CD4-positive, alpha-beta T cell treated with Interleukin-2 at 100 ng/mL for 4 hours (primary cell): ENCODE measurements around the gene SERPINH1.
"Not testable (repeated sequence)": the region's sequence is repeated elsewhere in the genome, so short reads cannot be mapped to it uniquely, and the experiment has no call there.

Experiments
- DNase-seq: peaks from one replicate; pipeline ENCODE4 v3.0.0-alpha.2; 2020; ENCODE audit warnings: low spot score

SERPINH1 gene

DNA sequence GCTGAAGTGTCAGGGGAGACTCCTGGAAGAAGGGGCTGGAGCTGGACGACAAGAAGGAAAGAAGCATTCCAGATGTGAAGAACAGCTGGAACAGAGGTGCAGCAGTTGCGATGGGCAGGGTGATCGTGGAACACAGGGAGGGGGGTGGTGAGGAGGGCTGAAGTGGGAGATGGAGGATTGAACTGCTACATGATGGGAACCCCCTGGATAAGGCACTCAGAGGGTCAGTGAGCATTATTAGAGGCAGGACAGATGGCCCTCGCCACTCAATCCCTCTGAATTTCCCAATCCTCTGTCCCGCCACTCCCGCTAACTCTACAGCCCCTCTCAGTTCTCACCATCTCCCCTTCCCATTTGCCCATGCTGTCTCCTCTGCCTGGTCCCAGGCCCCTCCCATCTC, 14.0 kb downstream of the SERPINH1 start:
- no peak for DNase-seq

- no peak for DNase-seq
Measured at GRCh38 chr11:75576499-75576918, 14.5 kb downstream of the SERPINH1 start.

DNA sequence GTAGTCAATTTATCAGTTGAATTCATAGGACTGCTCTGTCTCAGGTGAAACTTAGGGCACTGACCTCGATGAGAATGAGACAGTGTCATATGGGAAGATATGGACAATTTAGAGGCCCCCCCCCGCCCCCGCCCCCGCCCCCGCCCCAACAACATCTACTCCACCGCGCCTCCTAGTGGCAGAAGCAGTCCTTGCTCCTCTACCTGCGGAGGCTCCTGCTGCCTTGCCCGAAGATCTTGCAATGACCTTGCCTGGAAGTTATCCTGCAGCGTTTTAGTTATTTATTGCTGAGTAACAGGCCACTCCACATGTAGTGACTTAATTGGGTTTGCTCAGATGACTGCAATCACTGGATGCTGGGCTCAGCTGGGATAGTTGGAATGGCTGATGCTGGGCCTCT, 15.2 kb downstream of the SERPINH1 start:
- peak; percentile 50 for DNase-seq

DNA sequence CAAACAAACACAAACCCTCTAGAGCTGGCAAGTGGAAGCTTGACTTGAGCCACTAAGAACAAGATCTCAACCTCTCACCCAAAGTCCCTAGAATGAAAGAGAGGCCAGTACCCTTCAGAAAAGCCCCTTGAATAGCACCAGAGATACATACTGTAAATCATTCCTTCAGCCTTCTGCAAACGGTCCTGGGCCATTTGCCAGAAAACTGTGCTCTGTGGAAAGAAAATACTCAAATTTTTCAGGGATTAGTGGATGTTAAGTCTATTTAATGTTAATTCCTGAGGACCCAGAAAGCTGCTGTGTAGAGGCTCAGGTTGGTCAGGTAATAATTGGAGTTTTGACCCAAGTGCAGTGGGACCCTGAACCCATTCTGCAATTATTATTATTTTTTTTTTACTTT, 16.9 kb downstream of the SERPINH1 start:
- no peak for DNase-seq

DNA sequence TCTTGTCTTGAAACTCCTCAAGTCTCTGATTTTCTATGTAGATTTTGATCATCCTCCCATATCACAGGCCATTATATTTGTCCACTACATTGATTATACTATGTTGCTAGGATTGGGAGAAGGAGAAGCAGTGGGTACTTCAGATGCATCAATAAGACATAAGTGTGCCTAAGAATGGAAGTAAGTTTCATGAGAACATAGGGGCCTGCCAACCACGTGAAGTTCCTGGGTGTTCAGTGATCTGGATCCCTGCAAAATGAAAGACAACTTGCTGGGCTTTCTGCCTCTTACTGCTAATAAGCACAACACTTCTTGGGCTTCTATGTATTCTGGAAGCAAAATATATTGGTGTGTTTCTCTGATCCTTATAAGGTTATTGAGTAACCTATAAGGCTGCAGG, 17.8 kb downstream of the SERPINH1 start:
- no peak for DNase-seq

GRCh38 chr11:75582506-75582894, 20.4 kb downstream of the SERPINH1 start:
- DNase-seq: no peak

DNA sequence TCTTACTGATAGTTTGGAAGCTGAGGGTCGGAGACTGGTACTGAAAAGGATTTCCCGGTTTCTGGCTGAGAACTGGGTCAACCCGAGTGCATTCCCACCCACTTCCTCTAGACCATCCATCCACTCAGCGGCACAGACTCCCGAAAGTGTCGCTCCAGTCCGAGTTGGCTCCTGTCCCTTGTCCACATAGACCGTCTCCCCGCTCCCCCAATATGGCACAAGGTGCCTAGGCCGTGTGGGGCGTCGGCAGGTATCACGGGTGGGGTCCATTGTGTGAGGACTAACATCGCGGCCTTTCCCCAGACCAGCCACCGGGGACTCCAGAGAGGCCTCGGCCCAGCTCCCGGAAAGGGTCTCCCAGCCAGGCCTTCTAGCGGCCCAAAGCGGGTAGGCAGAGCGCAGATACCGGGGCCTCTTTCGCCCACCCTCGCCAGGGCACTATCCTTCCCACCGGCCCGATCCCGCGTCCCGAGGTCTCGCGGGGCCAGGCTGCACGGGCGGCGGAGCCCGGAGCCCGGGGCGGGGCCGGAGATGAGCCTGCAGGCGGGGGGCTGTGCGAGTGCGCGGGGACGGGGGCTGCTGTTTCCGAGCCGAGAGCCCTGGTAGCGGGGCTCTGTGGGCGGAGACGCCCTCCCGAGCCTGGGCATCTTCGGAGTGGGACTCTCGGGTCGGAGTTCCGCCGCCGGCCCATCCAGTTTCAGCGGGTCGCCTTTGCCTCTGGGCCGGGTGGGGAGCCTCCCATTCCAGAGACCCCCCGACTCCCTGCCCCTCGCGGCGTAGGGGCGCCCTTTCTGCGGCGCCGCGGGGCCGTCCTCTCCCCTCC, 21.1 kb downstream of the SERPINH1 start:
- DNase-seq: no peak

DNA sequence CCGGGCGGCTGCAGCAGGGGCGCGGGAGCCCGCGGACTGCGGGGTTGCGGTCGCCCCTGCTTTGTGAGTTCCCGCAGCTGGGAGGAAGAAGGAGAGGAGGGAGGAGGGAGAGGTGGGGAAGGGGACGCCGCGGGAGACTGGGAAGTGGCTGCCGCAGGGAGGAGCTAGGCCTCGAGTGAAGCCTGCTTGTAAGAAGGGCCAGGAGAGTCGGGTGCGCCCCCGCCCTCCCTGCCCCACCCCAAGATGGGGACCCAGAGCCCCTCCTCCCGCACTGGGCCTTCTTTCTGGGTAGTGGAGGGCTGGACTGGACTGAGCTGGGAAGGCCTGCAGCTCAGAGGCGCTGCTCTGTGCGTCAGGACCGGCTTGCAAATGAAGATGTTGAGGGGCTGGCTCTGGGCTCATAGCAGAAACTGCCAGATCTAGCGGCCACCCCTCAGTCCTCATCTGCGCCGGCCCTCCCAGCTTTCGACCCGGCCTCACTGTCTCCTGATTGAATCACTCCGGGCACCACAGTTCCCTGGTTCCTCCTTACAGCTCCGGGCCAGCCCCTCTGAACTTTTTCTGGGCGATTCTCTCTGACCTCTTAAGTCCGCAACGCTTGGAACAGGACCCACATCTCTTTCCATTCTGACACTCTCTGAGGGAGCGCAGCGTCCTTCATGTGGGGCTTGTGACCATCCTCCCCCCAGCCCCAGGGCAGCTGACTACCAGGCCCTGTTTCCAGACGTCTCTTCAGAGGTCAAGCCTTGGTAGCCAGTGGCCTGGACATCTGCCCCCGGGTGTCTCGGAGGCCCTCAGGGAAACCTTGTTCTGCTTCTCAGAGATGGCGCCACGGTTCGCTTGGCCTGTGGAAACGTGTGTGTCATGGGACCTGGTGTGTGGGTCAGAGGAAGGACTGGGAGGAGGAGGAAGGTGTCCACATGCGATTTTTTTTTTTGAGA, 21.9 kb downstream of the SERPINH1 start:
- DNase-seq: no peak

DNA sequence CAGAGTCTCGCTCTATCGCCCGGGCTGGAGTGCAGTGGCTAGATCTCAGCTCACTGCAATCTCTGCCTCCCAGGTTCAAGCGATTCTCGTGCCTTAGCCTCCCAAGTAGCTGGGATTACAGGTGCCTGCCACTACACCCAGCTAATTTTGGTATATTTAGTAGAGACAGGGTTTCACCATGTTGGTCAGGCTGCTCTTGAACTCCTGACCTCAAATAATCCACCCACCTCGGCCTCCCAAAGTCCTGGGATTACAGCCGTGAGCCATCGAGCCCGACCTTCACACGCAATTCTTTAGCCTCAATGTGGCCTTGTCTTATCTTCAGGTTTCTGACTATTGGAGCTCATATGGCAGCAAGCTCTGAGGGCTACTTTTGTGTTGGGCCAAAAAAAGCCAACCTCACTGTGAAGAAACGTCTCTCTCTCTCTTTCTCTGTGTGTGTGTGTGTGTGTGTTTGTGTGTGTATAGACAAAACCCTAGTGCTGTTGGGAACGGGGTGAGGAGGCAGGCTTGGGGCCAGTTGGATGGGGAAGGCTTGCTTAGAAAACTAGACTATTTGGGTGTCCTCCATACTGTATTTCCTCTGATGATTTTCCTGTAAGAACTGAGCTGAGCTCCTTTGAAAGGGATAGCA, 22.7 kb downstream of the SERPINH1 start:
- DNase-seq: not testable (repeated sequence)

GRCh38 chr11:75585293-75585670, 23.2 kb downstream of the SERPINH1 start:
- DNase-seq: no peak

DNA sequence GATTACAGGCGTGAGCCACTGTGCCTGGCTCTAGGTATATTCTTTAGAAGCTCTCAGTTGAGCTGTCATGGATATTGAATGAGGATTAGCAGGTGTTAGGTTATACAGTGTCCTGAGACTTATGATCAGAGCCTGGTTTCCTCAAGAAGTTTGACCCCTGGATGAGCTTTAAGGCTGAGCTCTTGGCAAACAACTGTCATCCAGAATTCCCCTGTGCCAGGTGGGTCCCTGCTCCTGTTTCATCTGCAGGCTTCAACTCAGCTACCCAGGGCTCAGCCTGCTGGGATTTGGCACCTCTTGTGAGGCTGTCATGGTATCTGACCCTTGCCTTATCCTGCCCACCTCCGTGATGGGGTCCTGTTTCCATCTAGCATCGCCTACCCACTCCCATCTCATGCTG, 24.3 kb downstream of the SERPINH1 start:
- no peak for DNase-seq

DNA sequence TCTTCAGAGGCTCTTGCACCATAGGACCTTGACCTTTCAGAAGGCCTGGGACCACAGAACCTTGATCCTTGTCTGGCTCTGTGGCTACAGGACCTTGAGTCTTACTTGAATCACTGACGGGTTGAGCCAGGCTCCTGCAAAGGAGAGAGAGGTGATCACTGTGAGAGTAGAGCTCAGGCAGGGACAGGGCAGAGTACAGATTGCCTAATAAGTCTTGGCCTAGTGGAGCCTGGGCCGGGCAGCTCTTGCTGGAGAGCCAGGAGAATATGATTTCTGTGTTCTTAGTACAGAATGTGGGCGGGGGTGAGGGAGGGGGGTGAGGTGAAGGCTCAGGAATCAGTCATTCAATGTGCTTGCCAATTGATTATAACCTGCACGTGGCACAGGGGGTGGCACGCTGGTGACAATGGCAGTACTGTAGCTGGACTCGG, 26.0 kb downstream of the SERPINH1 start:
- no peak for DNase-seq

- no peak for DNase-seq
Measured at GRCh38 chr11:75589051-75589450, 27.0 kb downstream of the SERPINH1 start.

DNA sequence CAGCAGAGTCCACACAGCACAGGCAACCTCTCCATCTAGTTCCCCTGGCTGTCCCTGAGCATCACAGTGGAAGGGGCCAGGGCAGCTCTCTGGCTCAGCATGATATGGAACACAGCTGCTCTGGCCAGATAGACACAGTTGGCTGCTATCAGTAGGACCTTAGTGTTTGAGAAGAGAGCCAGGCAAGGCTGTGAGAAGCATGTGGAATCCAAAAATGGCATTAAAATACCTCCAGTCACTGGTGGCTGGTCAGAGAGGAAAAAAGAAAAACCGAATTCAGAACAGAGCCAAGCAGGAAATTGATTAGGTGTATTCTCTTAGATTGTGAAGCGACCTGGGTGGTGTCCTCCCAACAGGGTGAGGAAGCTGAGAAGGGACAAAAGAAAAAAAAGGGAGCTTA, 27.9 kb downstream of the SERPINH1 start:
- no peak for DNase-seq

- DNase-seq: no peak
Measured at GRCh38 chr11:75591371-75591770, 29.3 kb downstream of the SERPINH1 start.

DNA sequence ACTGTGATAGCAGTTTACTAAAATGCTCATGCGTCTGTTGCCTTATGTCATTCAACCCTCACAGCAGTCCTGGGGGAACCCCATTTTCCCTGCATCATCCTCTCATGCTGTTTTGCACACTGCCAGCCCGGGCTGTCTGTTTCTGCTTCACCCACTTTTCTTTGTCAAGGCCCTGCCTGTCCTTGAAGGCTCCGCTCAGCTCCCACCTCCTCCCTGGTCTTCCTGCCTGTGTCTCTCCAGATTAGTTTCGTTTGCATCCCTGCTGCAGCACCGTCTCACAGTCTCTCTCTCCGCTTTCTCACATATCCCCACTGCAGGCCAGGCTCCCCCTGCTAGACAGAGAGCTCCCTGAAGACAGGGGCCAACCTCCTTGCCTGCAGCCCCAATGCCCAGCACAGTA, 29.9 kb downstream of the SERPINH1 start:
- DNase-seq: no peak

DNA sequence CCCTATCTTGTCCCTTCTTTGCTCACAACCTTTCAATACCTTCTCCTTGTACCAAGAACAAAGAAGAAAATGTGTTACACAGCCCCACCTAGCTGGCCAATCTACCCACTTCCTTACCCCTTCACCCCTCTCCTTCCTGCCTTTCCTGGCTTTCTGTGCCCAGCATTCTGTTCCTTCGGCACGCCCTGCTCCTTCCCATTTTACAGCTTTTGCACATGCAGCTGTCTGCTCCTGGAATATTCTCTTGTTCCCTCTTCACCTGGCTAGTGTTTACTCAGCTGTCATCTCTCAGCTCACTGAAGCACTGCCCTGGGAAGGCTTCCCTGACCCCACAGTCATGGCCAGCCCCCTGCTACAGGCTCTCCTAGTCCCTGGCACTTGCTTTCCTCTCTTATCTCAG, 30.7 kb downstream of the SERPINH1 start:
- DNase-seq: no peak

- DNase-seq: no peak
Measured at GRCh38 chr11:75593286-75593915, 31.3 kb downstream of the SERPINH1 start.

DNA sequence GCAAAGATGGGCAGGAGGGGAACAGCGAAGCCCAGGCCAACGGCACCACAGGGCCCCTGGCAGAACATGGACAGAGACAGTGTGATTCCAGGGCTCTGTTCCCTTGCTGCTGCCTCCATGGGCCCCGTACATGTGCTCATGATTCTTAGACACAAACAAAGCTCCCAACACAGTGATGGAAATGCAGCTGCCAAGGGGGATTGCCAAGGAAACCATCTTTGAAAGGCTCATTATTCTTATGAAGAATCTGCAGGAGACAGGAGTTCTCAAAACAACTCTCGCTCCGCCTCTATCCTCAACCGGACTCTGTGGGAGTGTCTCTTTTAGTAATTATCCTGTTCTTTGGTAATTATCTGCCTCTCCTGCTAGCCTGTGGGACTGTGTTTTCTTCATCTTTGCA, 32.2 kb downstream of the SERPINH1 start:
- DNase-seq: no peak

DNA sequence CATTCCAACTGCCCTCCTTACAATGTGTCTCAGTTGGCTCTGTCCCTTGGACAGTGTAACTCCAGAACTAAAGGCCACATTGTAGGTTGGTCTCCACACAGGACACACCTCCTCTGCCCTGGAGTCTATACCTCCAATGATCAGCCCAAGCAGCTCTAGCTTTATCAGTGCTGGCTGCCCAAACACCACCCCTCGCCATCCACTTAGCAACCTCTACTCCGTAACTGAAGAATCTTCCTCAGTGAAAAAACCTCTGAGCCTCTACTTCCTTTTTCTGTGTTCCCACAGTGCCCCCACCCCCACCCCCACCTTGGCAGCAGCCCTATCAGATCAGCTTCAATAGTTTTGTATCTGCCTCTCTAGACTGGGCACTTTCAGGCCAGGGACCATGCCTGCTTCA, 33.4 kb downstream of the SERPINH1 start:
- DNase-seq: no peak

DNA sequence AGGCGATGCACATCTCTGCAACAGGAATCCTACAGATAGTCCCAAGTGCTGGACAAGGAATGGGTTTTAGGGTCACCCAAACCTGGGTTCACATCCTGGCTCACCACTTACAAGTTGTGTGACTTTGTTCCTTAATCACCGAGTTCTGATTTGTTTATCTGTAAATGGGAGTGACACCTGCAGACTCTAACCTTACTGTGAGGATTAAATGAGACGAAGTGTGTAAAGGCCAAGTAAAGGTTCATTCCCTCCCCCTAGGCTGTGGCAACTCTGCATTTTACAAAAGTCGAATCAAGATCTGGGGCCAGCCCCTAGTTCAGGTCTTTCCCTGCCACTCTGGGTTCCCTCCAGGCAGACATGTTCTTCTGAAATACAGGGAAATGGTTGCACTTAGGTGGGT, 34.9 kb downstream of the SERPINH1 start:
- DNase-seq: no peak

DNA sequence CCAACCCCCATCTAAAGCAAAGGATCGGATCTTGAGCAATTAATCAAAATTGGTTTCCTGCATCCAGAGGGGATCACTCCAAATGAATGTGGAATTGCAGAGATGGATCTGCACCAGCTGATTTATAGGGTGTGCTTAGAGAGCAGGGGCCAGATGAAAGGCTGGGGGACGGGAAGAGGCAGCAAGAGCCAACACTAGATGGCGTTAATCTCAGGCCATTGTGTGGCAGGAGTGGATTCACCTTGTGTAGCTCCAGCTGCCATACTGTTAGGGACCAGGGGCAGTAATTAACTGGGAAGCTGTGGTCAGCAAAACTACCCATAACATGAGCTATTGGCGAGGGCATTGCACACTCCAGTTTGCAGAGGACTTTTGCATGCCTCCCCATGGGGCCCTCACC, 35.6 kb downstream of the SERPINH1 start:
- DNase-seq: no peak
